GM12872 (cell line): Measurements from ENCODE around the gene SPRYD3.

ENCODE experiments used
- TF ChIP-seq, protein P1 (sequence below): IDR thresholded peaks from 3 replicates; pipeline ENCODE4 v1.5.1; 2011; ENCODE audit warnings: low read depth, mild to moderate bottlenecking, low read length, moderate library complexity; ENCODE audit not compliant: insufficient read depth

The SPRYD3 gene

DNA sequence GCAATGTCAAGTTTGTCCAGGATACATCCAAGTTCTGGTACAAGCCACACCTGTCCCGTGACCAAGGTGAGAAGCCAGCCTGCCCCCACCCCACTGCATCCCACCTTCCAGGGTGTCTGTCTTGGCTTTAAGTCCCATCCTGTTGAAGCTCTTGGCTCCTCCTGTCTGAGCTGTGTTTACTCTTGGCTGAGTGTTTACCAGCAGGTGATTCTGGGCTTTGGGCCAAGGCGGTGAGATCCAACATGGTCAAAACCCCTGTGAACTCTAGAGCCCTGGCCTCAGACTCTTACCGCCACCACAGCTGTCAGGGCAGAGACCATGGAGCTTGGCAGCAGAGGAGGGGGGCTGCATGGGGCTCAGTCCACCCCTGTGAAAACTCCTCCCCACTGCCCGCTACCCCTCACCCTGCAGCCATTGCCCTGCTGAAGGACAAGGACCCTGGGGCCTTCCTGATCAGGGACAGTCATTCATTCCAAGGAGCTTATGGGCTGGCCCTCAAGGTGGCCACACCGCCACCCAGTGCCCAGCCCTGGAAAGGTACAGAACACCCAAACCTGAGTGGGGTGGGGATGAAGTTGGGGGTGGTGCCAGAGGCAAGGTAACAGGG is 17.7 kb downstream of the SPRYD3 start:
- TF ChIP-seq, protein P1, sequence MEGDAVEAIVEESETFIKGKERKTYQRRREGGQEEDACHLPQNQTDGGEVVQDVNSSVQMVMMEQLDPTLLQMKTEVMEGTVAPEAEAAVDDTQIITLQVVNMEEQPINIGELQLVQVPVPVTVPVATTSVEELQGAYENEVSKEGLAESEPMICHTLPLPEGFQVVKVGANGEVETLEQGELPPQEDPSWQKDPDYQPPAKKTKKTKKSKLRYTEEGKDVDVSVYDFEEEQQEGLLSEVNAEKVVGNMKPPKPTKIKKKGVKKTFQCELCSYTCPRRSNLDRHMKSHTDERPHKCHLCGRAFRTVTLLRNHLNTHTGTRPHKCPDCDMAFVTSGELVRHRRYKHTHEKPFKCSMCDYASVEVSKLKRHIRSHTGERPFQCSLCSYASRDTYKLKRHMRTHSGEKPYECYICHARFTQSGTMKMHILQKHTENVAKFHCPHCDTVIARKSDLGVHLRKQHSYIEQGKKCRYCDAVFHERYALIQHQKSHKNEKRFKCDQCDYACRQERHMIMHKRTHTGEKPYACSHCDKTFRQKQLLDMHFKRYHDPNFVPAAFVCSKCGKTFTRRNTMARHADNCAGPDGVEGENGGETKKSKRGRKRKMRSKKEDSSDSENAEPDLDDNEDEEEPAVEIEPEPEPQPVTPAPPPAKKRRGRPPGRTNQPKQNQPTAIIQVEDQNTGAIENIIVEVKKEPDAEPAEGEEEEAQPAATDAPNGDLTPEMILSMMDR = peak; percentile 38

DNA sequence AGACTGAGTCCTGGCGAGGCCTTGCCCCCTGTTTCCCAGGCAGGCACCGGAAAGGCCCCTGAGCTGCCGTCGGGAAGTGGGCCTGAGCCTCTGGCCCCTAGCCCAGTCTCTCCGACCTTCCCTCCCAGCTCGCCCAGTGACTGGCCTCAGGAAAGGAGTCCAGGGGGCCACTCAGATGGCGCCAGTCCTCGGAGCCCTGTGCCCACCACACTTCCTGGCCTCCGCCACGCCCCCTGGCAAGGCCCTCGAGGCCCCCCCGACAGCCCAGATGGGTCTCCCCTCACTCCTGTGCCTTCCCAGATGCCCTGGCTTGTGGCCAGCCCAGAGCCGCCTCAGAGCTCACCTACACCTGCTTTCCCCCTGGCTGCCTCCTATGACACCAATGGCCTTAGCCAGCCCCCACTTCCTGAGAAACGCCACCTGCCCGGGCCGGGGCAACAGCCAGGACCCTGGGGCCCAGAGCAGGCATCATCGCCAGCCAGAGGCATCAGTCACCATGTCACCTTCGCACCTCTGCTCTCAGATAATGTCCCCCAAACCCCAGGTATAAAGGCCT is 18.4 kb downstream of the SPRYD3 start:
- TF ChIP-seq, protein P1 = no peak

DNA sequence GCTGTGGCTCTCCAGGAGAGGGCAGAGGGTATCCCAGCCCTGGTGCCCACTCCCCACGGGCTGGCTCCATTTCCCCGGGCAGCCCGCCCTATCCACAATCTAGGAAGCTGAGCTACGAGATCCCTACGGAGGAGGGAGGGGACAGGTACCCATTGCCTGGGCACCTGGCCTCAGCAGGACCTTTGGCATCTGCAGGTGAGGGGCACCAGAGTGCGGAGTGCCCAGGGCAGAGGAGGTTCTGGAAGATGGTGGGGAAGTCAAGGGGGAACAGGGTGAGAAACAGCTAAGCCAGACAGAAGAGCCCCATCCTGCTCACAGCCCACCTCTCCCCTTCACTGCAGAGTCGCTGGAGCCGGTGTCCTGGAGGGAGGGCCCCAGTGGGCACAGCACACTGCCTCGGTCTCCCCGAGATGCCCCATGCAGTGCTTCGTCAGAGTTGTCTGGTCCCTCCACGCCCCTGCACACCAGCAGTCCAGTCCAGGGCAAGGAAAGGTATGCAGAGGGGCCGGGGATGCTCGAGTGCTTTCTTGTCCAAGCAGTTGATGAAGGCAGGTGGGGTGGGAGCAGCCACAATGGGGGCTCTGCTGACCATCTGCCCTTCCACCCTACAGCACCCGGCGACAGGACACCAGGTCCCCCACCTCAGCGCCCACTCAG is 19.0 kb downstream of the SPRYD3 start:
- TF ChIP-seq, protein P1 = no peak

DNA sequence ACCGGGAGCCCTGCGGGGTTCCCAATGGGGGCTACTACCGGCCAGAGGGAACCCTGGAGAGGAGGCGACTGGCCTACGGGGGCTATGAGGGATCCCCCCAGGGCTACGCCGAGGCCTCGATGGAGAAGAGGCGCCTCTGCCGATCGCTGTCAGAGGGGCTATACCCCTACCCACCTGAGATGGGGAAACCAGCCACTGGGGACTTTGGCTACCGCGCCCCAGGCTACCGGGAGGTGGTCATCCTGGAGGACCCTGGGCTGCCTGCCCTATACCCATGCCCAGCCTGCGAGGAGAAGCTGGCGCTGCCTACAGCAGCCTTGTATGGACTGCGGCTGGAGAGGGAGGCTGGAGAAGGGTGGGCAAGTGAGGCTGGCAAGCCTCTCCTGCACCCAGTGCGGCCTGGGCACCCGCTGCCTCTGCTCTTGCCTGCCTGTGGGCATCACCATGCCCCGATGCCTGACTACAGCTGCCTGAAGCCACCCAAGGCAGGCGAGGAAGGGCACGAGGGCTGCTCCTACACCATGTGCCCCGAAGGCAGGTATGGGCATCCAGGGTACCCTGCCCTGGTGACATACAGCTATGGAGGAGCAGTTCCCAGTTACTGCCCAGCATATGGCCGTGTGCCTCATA is 19.6 kb downstream of the SPRYD3 start:
- TF ChIP-seq, protein P1 = no peak

DNA sequence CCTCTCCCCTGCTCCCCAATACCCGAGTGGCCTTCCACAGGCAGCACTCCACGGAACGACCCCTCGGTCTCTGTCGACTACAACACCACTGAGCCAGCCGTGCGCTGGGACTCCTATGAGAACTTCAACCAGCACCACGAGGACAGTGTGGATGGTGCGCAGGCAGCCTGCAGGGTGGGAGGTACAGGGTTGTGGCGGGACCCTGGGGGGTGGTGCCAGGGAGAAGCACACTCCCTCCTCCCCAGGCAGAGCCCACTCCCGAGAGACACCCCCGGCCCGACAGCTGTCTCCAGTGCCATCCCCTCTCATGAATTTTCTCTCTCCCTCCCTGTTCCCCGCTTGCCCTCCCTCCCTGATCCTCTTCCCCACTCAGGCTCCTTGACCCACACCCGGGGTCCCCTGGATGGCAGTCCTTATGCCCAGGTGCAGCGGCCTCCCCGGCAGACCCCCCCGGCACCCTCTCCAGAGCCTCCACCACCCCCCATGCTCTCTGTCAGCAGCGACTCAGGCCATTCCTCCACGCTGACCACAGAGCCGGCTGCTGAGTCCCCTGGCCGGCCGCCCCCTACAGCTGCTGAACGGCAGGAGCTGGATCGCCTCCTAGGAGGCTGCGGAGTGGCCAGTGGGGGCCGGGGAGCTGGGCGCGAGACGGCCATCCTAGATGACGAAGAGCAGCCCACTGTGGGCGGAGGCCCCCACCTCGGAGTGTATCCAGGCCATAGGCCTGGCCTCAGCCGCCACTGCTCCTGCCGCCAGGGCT is 20.3 kb downstream of the SPRYD3 start:
- TF ChIP-seq, protein P1 = no peak

DNA sequence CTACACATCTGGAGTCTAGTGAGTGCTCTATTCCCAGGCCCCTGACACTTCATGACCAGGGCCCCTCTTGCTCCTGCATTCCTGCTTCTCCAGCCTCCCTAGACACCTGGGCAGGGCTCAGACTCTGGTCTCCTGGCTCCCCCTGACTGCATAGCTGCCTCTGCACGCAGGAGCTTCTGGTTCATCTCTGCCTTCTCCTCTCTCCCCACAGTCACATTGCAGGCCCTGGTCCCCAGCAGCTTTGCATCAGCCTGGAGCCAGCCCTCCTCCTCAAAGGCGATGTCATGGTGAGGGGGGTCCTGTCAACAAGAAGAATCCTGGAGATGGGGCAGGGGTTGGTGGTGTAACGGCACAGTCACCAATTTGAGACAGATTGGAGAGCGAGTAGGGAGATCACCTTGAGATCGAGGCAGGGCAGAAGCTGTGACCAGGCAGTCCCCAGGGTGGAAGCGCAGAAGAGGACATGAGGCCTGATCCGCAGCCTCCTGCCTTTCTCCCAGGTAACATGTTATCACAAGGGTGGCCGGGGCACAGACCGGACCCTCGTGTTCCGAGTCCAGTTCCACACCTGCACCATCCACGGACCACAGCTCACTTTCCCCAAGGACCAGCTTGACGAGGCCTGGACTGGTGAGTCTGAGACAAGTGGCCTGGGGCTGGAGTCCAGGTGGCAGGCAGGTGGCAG is 21.2 kb downstream of the SPRYD3 start:
- TF ChIP-seq, protein P1 = no peak
